ENCODE data around the gene CD320.
"Not testable (repeated sequence)": the region's sequence is repeated elsewhere in the genome, so short reads cannot be mapped to it uniquely, and the experiment has no call there.

The CD320 gene

GRCh38 chr19:8332976-8333766 lies 25.0 kb upstream of the CD320 start:
- no peak for DNase-seq

GRCh38 chr19:8331263-8331845 lies 23.2 kb upstream of the CD320 start:
- DNase-seq: no peak

- no peak for DNase-seq
Observed at GRCh38 chr19:8329996-8330395, 21.8 kb upstream of the CD320 start.

- no peak for DNase-seq
Observed at GRCh38 chr19:8325454-8325853, 17.3 kb upstream of the CD320 start.

GRCh38 chr19:8324186-8325050 lies 16.3 kb upstream of the CD320 start:
- DNase-seq: no peak

GRCh38 chr19:8323781-8324185 lies 15.6 kb upstream of the CD320 start:
- DNase-seq: no peak

- no peak for DNase-seq
Observed at GRCh38 chr19:8322638-8322997, 14.5 kb upstream of the CD320 start.

GRCh38 chr19:8321986-8322637 lies 14.0 kb upstream of the CD320 start:
- no peak for DNase-seq

- peak; percentile 89 to 96 for DNase-seq
Observed at GRCh38 chr19:8321067-8321985, 13.2 kb upstream of the CD320 start, which contains the start of the genes NDUFA7 and RPS28. Gene NDUFA7 (minus strand): TSS chr19:8321375. CDS start chr19:8321358, 17 bp downstream. Gene RPS28 (plus strand): TSS chr19:8321496. CDS start chr19:8321531, 35 bp downstream.

- DNase-seq: no peak
Observed at GRCh38 chr19:8320564-8321066, 12.5 kb upstream of the CD320 start.

- no peak for DNase-seq
Observed at GRCh38 chr19:8319807-8320520, 11.8 kb upstream of the CD320 start.

- DNase-seq: not testable (repeated sequence)
Observed at GRCh38 chr19:8318835-8319234, 10.7 kb upstream of the CD320 start.

GRCh38 chr19:8316351-8317125 lies 8.4 kb upstream of the CD320 start:
- no peak for DNase-seq

GRCh38 chr19:8314981-8315640 lies 7.0 kb upstream of the CD320 start:
- DNase-seq: not testable (repeated sequence)

- no peak for DNase-seq
Observed at GRCh38 chr19:8311461-8312260, 3.5 kb upstream of the CD320 start.

- no peak for DNase-seq
Observed at GRCh38 chr19:8310342-8311055, 2.3 kb upstream of the CD320 start.

GRCh38 chr19:8308891-8309291 lies 733 bp upstream of the CD320 start:
- DNase-seq: no peak

All from hippocampal formation (tissue), 2 donors.